Gastroesophageal sphincter (tissue), 3 donors: ENCODE measurements around the gene JAG2.

Source experiments
- CTCF ChIP-seq, 4 experiments: fragments of 200-600 bp in 2 of 4; fragments of 450-650 bp in 2 of 4; sonication (generic) in 1 of 4; IDR thresholded peaks; one replicate each; pipeline ENCODE4 v1.5.1; 2017 to 2019; ENCODE audit warnings: antibody characterized with exemption in 4 of 4, mild to moderate bottlenecking in 2 of 4, moderate library complexity in 2 of 4
- EP300 ChIP-seq: sonication (generic); formaldehyde crosslinking; IDR thresholded peaks from one replicate; pipeline ENCODE4 v1.6.1; 2017; ENCODE audit warnings: antibody characterized with exemption, mild to moderate bottlenecking

GRCh38 chr14:105204206-105204930 lies 35.8 kb upstream of the JAG2 start:
- no peak for TF ChIP-seq CTCF (IDR thresholded peaks at IDR 0.05)
- TF ChIP-seq EP300: no peak
